Heart left ventricle (tissue), 13 donors: Measurements from ENCODE around the gene C11orf21.

Source experiments
- POLR2A ChIP-seq, 2 donors: fragments of 450-650 bp; IDR thresholded peaks; one replicate each; pipeline ENCODE4 v1.6.1; 2017; ENCODE audit warnings: antibody characterized with exemption in 2 of 2, mild to moderate bottlenecking in 2 of 2, moderate library complexity in 2 of 2
- TF ChIP-seq, protein P1 (sequence below), 12 donors: fragments of 200-600 bp; sonication (generic) in 4 of 12; IDR thresholded peaks; one replicate each; pipeline versions ENCODE4 v1.5.0 to v1.8.0; 2018 to 2022; ENCODE audit warnings: antibody characterized with exemption in 12 of 12, mild to moderate bottlenecking in 5 of 12
- donor health status: ischemic (EF 13 %, LVEDD 7.1; RV severe dilation, severe dysfunction).
- donor health status: DM: no; HTN: yes; CAD: no.
- donor health status: DM: no; HTN: no; CAD: no.
- donor health status: ischemic (EF 25% LVEDD 6.9; RV normal size, moderate dysfunction).
- donor health status: ischemic (EF 25% LVEDD 5.7; RV mildly dilated, moderate dysfunction).
- donor health status: ischemic (EF 35%, LVEDD 5.7; RV mildly dilated, moderate dysfunction).
- donor health status: nonischemic (EF 11% LVEDD 7.7; RV severe dilation, severe dysfunction).
- donor health status: DM: yes; HTN: yes; CAD: no.
- donor health status: PGD.
- donor health status: ischemic (EF 29% LVEDD 5.4; RV normal size, mild dysfunction).
- donor health status: nonischemic (EF 23%, LVEDD 6.1; RV moderate dilation, normal function).

DNA sequence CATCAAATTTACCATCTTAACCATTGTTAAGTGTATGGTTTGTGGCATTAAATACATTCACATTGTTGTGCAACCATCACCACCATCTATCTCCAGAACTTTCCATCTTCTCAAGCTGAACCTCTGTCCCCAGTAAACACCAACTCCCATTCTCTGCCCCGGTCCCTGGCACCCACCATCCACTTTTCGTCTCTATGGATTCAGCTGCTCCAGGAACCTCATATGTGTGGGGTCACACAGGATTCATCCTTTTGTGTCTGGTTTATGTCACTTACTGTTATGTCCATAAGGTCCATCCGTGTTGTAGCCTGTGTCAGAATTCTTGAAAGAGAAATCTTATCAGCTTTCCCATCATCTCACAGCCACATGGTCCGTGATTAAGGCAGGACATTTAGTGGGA, 16.4 kb upstream of the C11orf21 start:
- TF ChIP-seq, protein P1, sequence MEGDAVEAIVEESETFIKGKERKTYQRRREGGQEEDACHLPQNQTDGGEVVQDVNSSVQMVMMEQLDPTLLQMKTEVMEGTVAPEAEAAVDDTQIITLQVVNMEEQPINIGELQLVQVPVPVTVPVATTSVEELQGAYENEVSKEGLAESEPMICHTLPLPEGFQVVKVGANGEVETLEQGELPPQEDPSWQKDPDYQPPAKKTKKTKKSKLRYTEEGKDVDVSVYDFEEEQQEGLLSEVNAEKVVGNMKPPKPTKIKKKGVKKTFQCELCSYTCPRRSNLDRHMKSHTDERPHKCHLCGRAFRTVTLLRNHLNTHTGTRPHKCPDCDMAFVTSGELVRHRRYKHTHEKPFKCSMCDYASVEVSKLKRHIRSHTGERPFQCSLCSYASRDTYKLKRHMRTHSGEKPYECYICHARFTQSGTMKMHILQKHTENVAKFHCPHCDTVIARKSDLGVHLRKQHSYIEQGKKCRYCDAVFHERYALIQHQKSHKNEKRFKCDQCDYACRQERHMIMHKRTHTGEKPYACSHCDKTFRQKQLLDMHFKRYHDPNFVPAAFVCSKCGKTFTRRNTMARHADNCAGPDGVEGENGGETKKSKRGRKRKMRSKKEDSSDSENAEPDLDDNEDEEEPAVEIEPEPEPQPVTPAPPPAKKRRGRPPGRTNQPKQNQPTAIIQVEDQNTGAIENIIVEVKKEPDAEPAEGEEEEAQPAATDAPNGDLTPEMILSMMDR (IDR thresholded peaks at IDR 0.05) = no peak
- no peak for TF ChIP-seq POLR2A (IDR thresholded peaks at IDR 0.05)
